ENCODE data around the gene ZNF701. TPM values are rescaled to one million over a fixed set of nuclear protein-coding genes. Genes with fewer than 3 reads are reported as not detected.
"Not testable (repeated sequence)": the region's sequence is repeated elsewhere in the genome, so short reads cannot be mapped to it uniquely, and the experiment has no call there.

ZNF701 gene
- total and polyA plus RNA-seq, 2 experiments from 2014 or later = 11.0 to 13.5 TPM

DNA sequence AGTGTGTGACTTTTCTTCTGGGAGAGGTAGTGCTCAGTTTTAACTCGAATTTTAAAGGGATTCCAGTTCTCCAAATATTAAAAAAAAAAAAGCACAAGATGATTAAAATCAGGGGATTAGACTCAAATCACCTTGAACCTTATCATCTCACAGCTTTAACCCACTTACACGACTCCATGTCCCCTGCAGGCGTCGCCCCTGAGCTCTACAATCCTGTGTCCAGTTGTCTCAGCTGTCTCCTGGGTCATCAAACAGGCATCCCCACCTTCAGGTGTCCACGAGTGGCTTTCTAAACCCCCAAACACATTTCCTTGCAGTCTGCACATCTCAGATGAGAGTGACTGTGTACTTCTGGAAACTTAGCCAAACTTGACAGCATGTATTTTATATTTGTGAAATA, 28.5 kb upstream of the ZNF701 start:
- H3K9me3 ChIP-seq (ENCODE audit: low read depth) = no peaks in the 10 kb centered on the region
- DNase-seq (ENCODE audit: low read depth in 1 of 2, low spot score in 1 of 2) = no peak
- no peaks in the 10 kb centered on the region for H3K27me3 ChIP-seq
- H3K4me3 ChIP-seq = no peak overlapping the region
- H3K4me1 ChIP-seq (ENCODE audit: low read depth) = no peaks in the 10 kb centered on the region
- no peak for TF ChIP-seq CTCF (IDR thresholded peaks at IDR 0.05; ENCODE audit: low read depth, low read length)
- peaks cover 8% of the 10 kb centered on the region for H3K36me3 ChIP-seq
- H3K27ac ChIP-seq = no peak overlapping the region

GRCh38 chr19:52542541-52542940, 27.5 kb upstream of the ZNF701 start:
- H3K4me1 ChIP-seq (ENCODE audit: low read depth); H3K27ac ChIP-seq; H3K9me3 ChIP-seq (ENCODE audit: low read depth); H3K4me3 ChIP-seq; H3K36me3 ChIP-seq; H3K27me3 ChIP-seq; DNase-seq (ENCODE audit: low read depth in 1 of 2, low spot score in 1 of 2): not testable (repeated sequence)

- Histone ChIP-seq H3K27ac (no peak overlapping the region), H3K4me3 (no peak overlapping the region), H3K27me3 (no peaks in the 10 kb centered on the region), H3K36me3 (peaks cover 8% of the 10 kb centered on the region), H3K4me1 (ENCODE audit: low read depth) (no peaks in the 10 kb centered on the region), H3K9me3 (ENCODE audit: low read depth) (no peaks in the 10 kb centered on the region)
- TF ChIP-seq CTCF (IDR thresholded peaks at IDR 0.05; ENCODE audit: low read depth, low read length) = no peak
- no peak for DNase-seq (ENCODE audit: low read depth in 1 of 2, low spot score in 1 of 2)
These were observed 27.0 kb upstream of the ZNF701 start for GRCh38 chr19:52542984-52543664.

DNA sequence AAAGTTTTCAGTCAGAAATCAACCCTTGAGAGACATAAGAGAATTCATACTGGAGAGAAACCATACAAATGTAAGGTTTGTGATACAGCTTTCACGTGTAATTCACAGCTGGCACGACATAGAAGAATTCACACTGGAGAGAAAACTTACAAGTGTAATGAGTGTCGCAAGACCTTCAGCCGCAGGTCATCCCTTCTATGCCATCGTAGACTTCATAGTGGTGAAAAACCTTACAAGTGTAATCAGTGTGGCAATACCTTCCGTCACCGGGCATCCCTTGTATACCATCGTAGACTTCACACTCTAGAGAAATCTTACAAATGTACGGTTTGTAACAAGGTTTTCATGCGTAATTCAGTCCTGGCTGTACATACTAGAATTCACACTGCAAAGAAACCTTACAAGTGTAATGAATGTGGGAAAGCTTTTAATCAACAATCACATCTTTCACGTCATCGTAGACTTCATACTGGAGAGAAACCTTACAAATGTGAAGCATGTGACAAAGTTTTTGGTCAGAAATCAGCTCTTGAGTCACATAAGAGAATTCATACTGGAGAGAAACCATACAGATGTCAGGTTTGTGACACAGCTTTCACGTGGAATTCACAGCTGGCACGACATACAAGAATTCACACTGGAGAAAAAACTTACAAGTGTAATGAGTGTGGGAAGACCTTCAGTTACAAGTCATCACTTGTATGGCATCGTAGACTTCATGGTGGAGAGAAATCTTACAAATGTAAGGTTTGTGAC, 15.7 kb upstream of the ZNF701 start:
- H3K9me3 ChIP-seq (ENCODE audit: low read depth) = peaks cover 3% of the 10 kb centered on the region
- no peak overlapping the region for H3K4me3 ChIP-seq
- peaks cover 31% of the 10 kb centered on the region for H3K36me3 ChIP-seq
- no peaks in the 10 kb centered on the region for H3K27me3 ChIP-seq
- no peak for TF ChIP-seq CTCF (IDR thresholded peaks at IDR 0.05; ENCODE audit: low read depth, low read length)
- DNase-seq (ENCODE audit: low read depth in 1 of 2, low spot score in 1 of 2) = no peak
- no peaks in the 10 kb centered on the region for H3K4me1 ChIP-seq (ENCODE audit: low read depth)
- H3K27ac ChIP-seq = no peak overlapping the region

GRCh38 chr19:52557231-52557995, 12.7 kb upstream of the ZNF701 start:
- no peaks in the 10 kb centered on the region for H3K4me1 ChIP-seq (ENCODE audit: low read depth)
- DNase-seq (ENCODE audit: low read depth in 1 of 2, low spot score in 1 of 2) = no peak
- TF ChIP-seq CTCF (IDR thresholded peaks at IDR 0.05; ENCODE audit: low read depth, low read length) = no peak
- H3K36me3 ChIP-seq = peaks cover 23% of the 10 kb centered on the region
- no peak overlapping the region for H3K4me3 ChIP-seq
- H3K27me3 ChIP-seq = no peaks in the 10 kb centered on the region
- no peak overlapping the region for H3K27ac ChIP-seq
- peaks cover 3% of the 10 kb centered on the region for H3K9me3 ChIP-seq (ENCODE audit: low read depth)

GRCh38 chr19:52558732-52559445, 11.2 kb upstream of the ZNF701 start:
- not testable (repeated sequence) for H3K4me3 ChIP-seq; H3K9me3 ChIP-seq (ENCODE audit: low read depth); H3K27me3 ChIP-seq; H3K4me1 ChIP-seq (ENCODE audit: low read depth); DNase-seq (ENCODE audit: low read depth in 1 of 2, low spot score in 1 of 2); H3K27ac ChIP-seq
- H3K36me3 ChIP-seq = peaks cover 16% of the 10 kb centered on the region

GRCh38 chr19:52561611-52562010, 8.5 kb upstream of the ZNF701 start:
- H3K4me1 ChIP-seq (ENCODE audit: low read depth); H3K36me3 ChIP-seq; H3K27me3 ChIP-seq; DNase-seq (ENCODE audit: low read depth in 1 of 2, low spot score in 1 of 2); H3K27ac ChIP-seq; H3K9me3 ChIP-seq (ENCODE audit: low read depth); H3K4me3 ChIP-seq: not testable (repeated sequence)
